HepG2 (cell line): Measurements from ENCODE around the gene TXNL4A. TPM values are rescaled to one million over a fixed set of nuclear protein-coding genes. Genes with fewer than 3 reads are reported as not detected.

Experiments
- ATAC-seq: fragments of 200-7000 bp; cut with Tn5 transposase; 3 replicates; pipeline ENCODE4 v1.9.1; 2020; ENCODE audit warnings: mild to moderate bottlenecking, moderate library complexity
- BruUV-seq: library from RNA; stranded (reverse); fragments of 400-500 nt; replicated peaks from 2 replicates; lab custom pipeline; 2021; lab: Mats Ljungman, UMichigan
- CTCF ChIA-PET: fragments of 300-600 bp; formaldehyde crosslinking; extraction: SDS; loops from one replicate; lab custom pipeline; 2021; ENCODE audit warnings: low total read pairs, inconsistent platforms, low intra/inter-chr PET ratio; lab: Yijun Ruan, JAX
- POLR2A ChIA-PET: fragments of 350-600 bp; sonication (Branson Sonifier 250); formaldehyde crosslinking; loops from one replicate; lab custom pipeline; 2020; ENCODE audit warnings: antibody characterized with exemption, inconsistent platforms; lab: Yijun Ruan, JAX
- DNase-seq: peaks from one replicate; pipeline ENCODE4 v3.0.0-alpha.2; 2015; ENCODE audit warnings: low spot score
- FAIRE-seq: peaks from 3 replicates; lab custom pipeline; 2011; peaks lifted over from hg19 to GRCh38; lab: Jason Lieb, UNC
- H2AFZ ChIP-seq: one replicate; pipeline ENCODE4 v1.6.1; 2011; ENCODE audit warnings: low read length, inconsistent platforms
- H3K27ac ChIP-seq: fragments of 300-600 bp; 3 replicates; pipeline ENCODE4 v1.8.0; 2011; ENCODE audit warnings: mixed run types, mild to moderate bottlenecking, mixed read lengths, low read length, inconsistent platforms; ENCODE audit not compliant: insufficient read depth; ENCODE audit errors: extremely low read length
- H3K27me3 ChIP-seq, 2 experiments: fragments of 200-600 bp in 1 of 2; 2 replicates in 1 of 2; 3 replicates in 1 of 2; pipeline versions ENCODE4 v1.6.0 to v1.8.0; 2011; ENCODE audit warnings: low read length in 2 of 2, mild to moderate bottlenecking in 2 of 2, moderate library complexity in 2 of 2, inconsistent platforms in 1 of 2; ENCODE audit not compliant: insufficient read depth in 2 of 2, control insufficient read depth in 1 of 2
- H3K36me3 ChIP-seq, 2 experiments: fragments of 200-600 bp in 1 of 2; replicated peaks in 1 of 2; 2 replicates in 1 of 2; 3 replicates in 1 of 2; pipeline versions ENCODE4 v1.5.1 to v1.8.0; 2011; ENCODE audit warnings: low read length in 2 of 2, inconsistent platforms in 1 of 2; ENCODE audit not compliant: insufficient read depth in 2 of 2, control insufficient read depth in 1 of 2
- H3K4me1 ChIP-seq: 2 replicates; pipeline ENCODE4 v1.5.1; 2012; ENCODE audit warnings: low read length, inconsistent platforms; ENCODE audit not compliant: insufficient read depth
- H3K4me2 ChIP-seq: 2 replicates; pipeline ENCODE4 v1.6.0; 2011; ENCODE audit warnings: low read depth, low read length, inconsistent platforms
- H3K4me3 ChIP-seq, 3 experiments: fragments of 200-600 bp in 1 of 3; sonication (generic), shearing (Covaris generic) in 1 of 3; replicated peaks in 1 of 3; 2 replicates each; pipeline ENCODE4 v1.5.1; 2011 to 2016; ENCODE audit warnings: low read length in 3 of 3, inconsistent platforms in 2 of 3, low read depth in 2 of 3, mild to moderate bottlenecking in 2 of 3, control low read depth in 1 of 3, mixed read lengths in 1 of 3; ENCODE audit not compliant: insufficient read depth in 1 of 3
- H3K79me2 ChIP-seq: one replicate; pipeline ENCODE4 v1.6.1; 2011; ENCODE audit warnings: low read length, inconsistent platforms; ENCODE audit not compliant: insufficient read depth
- H3K9ac ChIP-seq: 2 replicates; pipeline ENCODE4 v1.6.0; 2011; ENCODE audit warnings: mild to moderate bottlenecking, low read depth, low read length, inconsistent platforms; ENCODE audit not compliant: insufficient read depth
- H3K9me3 ChIP-seq: 2 replicates; pipeline ENCODE4 v1.5.1; 2012; ENCODE audit warnings: mild to moderate bottlenecking, low read length
- H4K20me1 ChIP-seq: 2 replicates; pipeline ENCODE4 v1.6.0; 2011; ENCODE audit warnings: inconsistent platforms, mild to moderate bottlenecking, low read length, moderate library complexity; ENCODE audit not compliant: insufficient read depth
- ATF6 ChIP-seq: sonication (generic); formaldehyde crosslinking; conservative IDR thresholded peaks from 2 replicates; pipeline ENCODE4 v1.4.0; 2020; ENCODE audit warnings: missing genetic modification reagents
- BCL6 ChIP-seq: IDR thresholded peaks from 2 replicates; pipeline ENCODE4 v1.6.1; 2016; ENCODE audit warnings: missing genetic modification reagents, missing compliant biosample characterization
- CEBPZ ChIP-seq: IDR thresholded peaks from 2 replicates; pipeline ENCODE4 v1.6.1; 2012; ENCODE audit warnings: low read length, improper control_type of control experiment
- GMEB1 ChIP-seq: sonication (generic); formaldehyde crosslinking; IDR thresholded peaks from 2 replicates; pipeline ENCODE4 v1.5.1; 2020; ENCODE audit warnings: missing genetic modification reagents, mild to moderate bottlenecking, borderline replicate concordance
- HDAC2 ChIP-seq: sonication (generic); formaldehyde crosslinking; IDR thresholded peaks from 2 replicates; pipeline ENCODE4 v1.4.0; 2020; ENCODE audit warnings: missing genetic modification reagents
- KAT8 ChIP-seq: IDR thresholded peaks from 2 replicates; pipeline ENCODE4 v1.6.1; 2016; ENCODE audit warnings: missing genetic modification reagents, missing compliant biosample characterization
- MTA1 ChIP-seq: sonication (generic); formaldehyde crosslinking; IDR thresholded peaks from 2 replicates; pipeline ENCODE4 v1.4.0; 2020; ENCODE audit warnings: missing genetic modification reagents, mild to moderate bottlenecking, borderline replicate concordance
- MXI1 ChIP-seq: IDR thresholded peaks from 3 replicates; pipeline ENCODE4 v1.6.1; 2012; ENCODE audit warnings: low read depth, low read length, inconsistent platforms, borderline replicate concordance
- NFE2 ChIP-seq: sonication (generic); formaldehyde crosslinking; IDR thresholded peaks from 2 replicates; pipeline ENCODE4 v1.4.0; 2020; ENCODE audit warnings: missing genetic modification reagents
- SAP130 ChIP-seq: IDR thresholded peaks from 2 replicates; pipeline ENCODE4 v1.6.1; 2016; ENCODE audit warnings: low read depth
- ZFP82 ChIP-seq: sonication (generic); formaldehyde crosslinking; IDR thresholded peaks from 2 replicates; pipeline ENCODE4 v1.5.1; 2020; ENCODE audit warnings: mild to moderate bottlenecking, missing genetic modification reagents, borderline replicate concordance
- ZNF18 ChIP-seq: sonication (generic); formaldehyde crosslinking; IDR thresholded peaks from 2 replicates; pipeline ENCODE4 v1.8.0; 2022; ENCODE audit warnings: mild to moderate bottlenecking, missing genetic modification reagents; ENCODE audit not compliant: insufficient replicate concordance
- ZNF549 ChIP-seq: sonication (generic); formaldehyde crosslinking; IDR thresholded peaks from 2 replicates; pipeline ENCODE4 v1.5.0; 2020; ENCODE audit warnings: missing genetic modification reagents
- ZNF672 ChIP-seq: sonication (generic); formaldehyde crosslinking; IDR thresholded peaks from 2 replicates; pipeline ENCODE4 v1.8.1; 2022; ENCODE audit warnings: missing genetic modification reagents
- ZNF780A ChIP-seq: sonication (generic); formaldehyde crosslinking; IDR thresholded peaks from 2 replicates; pipeline ENCODE4 v1.8.0; 2022; ENCODE audit warnings: mild to moderate bottlenecking, missing genetic modification reagents, moderate library complexity
- ZNF879 ChIP-seq: sonication (generic); formaldehyde crosslinking; IDR thresholded peaks from 2 replicates; pipeline ENCODE4 v1.8.1; 2023; ENCODE audit warnings: missing genetic modification reagents
- WGBS: methylation state at CpG from one replicate; pipeline ENCODE4 v1.1.6; 2017; ENCODE audit warnings: low lambda C conversion rate; 5-methylcytosine and 5-hydroxymethylcytosine counted together
- in situ Hi-C: cut with HindIII; loops from 2 replicates; pipeline ENCODE4 v1.10.0; 2017; ENCODE audit warnings: low pct_unique_long_range_greater_than_20kb; ENCODE audit not compliant: extremely low pct_ligation_motif_present
- intact Hi-C: fragments of 100-400 bp; cut with micrococcal nuclease; formaldehyde crosslinking; loops from one replicate; pipeline ENCODE4 v1.10.0; 2022; ENCODE audit not compliant: unreplicated experiment
- polyA plus RNA-seq, 8 experiments: library from polyadenylated mRNA; depleted of rRNA in 3 of 8; stranded (reverse) in 7 of 8; unstranded in 1 of 8; fragments of >200 nt; fragmentation: Illumina TruSeq in 4 of 8; extraction: Trizol in 4 of 8; gene quantifications; 2 replicates each; pipeline versions ENCODE4 v1.2.1 to v1.2.3, GENCODE V29; 2011 to 2016; ENCODE audit warnings: low read depth in 4 of 8, missing spikeins in 1 of 8, mixed read lengths in 1 of 8; ENCODE audit not compliant: insufficient read depth in 1 of 8
- total RNA-seq, 5 experiments: library from RNA; depleted of rRNA; stranded (reverse); fragments of >200 nt; fragmentation: Illumina TruSeq; extraction: Trizol; gene quantifications; 2 replicates each; pipeline ENCODE4 v1.2.3, GENCODE V29; 2016; ENCODE audit warnings: low read depth in 1 of 5

Gene TXNL4A
- total and polyA plus RNA-seq, 2 of the 13 experiments (the other 11 are each of a cell fraction or from before 2014, with no cell fraction given) = 172 to 202 TPM

GRCh38 chr18:79926715-79927606 lies 61.4 kb downstream of the TXNL4A start:
- POLR2A ChIA-PET = no interaction called here
- ATAC-seq = peak; percentile 22; the same call in 2 of the 3 replicates
- DNase-seq = no peak
- TF ChIP-seq HDAC2 (CRISPR knock-in tag) (no peak), KAT8 (CRISPR knock-in tag) (no peak), ZNF18 (CRISPR knock-in tag) (no peak), ZNF780A (CRISPR knock-in tag) (no peak), CEBPZ (no peak), NFE2 (no peak), ZNF879 (CRISPR knock-in tag) (no peak), GMEB1 (CRISPR knock-in tag) (no peak), SAP130 (CRISPR knock-in tag) (no peak), BCL6 (no peak), MTA1 (CRISPR knock-in tag) (no peak), MXI1 (no peak), ZNF549 (CRISPR knock-in tag) (no peak), ZFP82 (no peak), ZNF672 (CRISPR knock-in tag) (no peak), ATF6 (CRISPR knock-in tag) (no peak)

More at GRCh38 chr18:79926715-79927606, 61.4 kb downstream of the TXNL4A start:
- intact Hi-C loops (no loop called here), in situ Hi-C loops (no loop called here)
- H3K79me2 ChIP-seq = peaks cover 70% of the 10 kb centered on the region
- FAIRE-seq = no peak
- H3K36me3 ChIP-seq = peaks cover 9 to 58% of the 10 kb centered on the region in 2 experiments
- no peak overlapping the region for H2AFZ ChIP-seq
- H3K27ac ChIP-seq = no peak overlapping the region
- no peak overlapping the region for H3K9ac ChIP-seq
- H3K9me3 ChIP-seq = peaks cover 5% of the 10 kb centered on the region
- WGBS = 86% methylated on average over 12 of the region's 21 CpGs
- no peak overlapping the region for H3K4me3 ChIP-seq
- no peak overlapping the region for H3K4me2 ChIP-seq
- BruUV-seq = no TSS peak
- H3K27me3 ChIP-seq = no peaks in the 10 kb centered on the region
- H4K20me1 ChIP-seq = peaks cover 68% of the 10 kb centered on the region
- H3K4me1 ChIP-seq = no peaks in the 10 kb centered on the region
- CTCF ChIA-PET = no interaction called here
